ENCODE results near the gene SARS2.

Gene SARS2

GRCh38 chr19:38951187-38951586 is 20.6 kb upstream of the SARS2 start:
- TF ChIP-seq EZH2phosphoT487 (conservative IDR thresholded peaks at IDR 0.05; ENCODE audit: low read length) (no peak), CTCF (IDR thresholded peaks at IDR 0.05; ENCODE audit: insufficient read depth, low read length, poor library complexity, severe bottlenecking) (no peak)
- H3K9ac ChIP-seq (ENCODE audit: low read length), result no peak overlapping the region
- no peak overlapping the region for H3K4me2 ChIP-seq (ENCODE audit: low read depth, low read length, poor library complexity, severe bottlenecking)
- H3K79me2 ChIP-seq (ENCODE audit: insufficient read depth, low read length), result no peaks in the 10 kb centered on the region
- no peaks in the 10 kb centered on the region for H3K9me2 ChIP-seq (replicated peaks; ENCODE audit: insufficient read depth, low read length)
- no peak overlapping the region for H3K4me3 ChIP-seq (ENCODE audit: insufficient read depth, low read length, poor library complexity, severe bottlenecking)
- H3F3A ChIP-seq (ENCODE audit: insufficient read depth), result no peaks in the 10 kb centered on the region
- H3K9me3 ChIP-seq (ENCODE audit: insufficient read depth, low read length), result no peaks in the 10 kb centered on the region
- H3K36me3 ChIP-seq (ENCODE audit: low read length), result no peaks in the 10 kb centered on the region
- H3K27me3 ChIP-seq (ENCODE audit: low read length), result no peaks in the 10 kb centered on the region
- no peaks in the 10 kb centered on the region for H4K20me1 ChIP-seq (ENCODE audit: low read depth, low read length)
- no peak overlapping the region for H2AFZ ChIP-seq (ENCODE audit: low read depth, low read length, severe bottlenecking)
- H3K27ac ChIP-seq (ENCODE audit: low read depth, low read length), result no peak overlapping the region

- H3K27me3 ChIP-seq (ENCODE audit: low read length), result no peaks in the 10 kb centered on the region
- H3K27ac ChIP-seq (ENCODE audit: low read depth, low read length), result no peak overlapping the region
- no peak overlapping the region for H3K9ac ChIP-seq (ENCODE audit: low read length)
- no peak overlapping the region for H3K4me3 ChIP-seq (ENCODE audit: insufficient read depth, low read length, poor library complexity, severe bottlenecking)
- no peaks in the 10 kb centered on the region for H3K79me2 ChIP-seq (ENCODE audit: insufficient read depth, low read length)
- H2AFZ ChIP-seq (ENCODE audit: low read depth, low read length, severe bottlenecking), result no peak overlapping the region
- no peaks in the 10 kb centered on the region for H3K36me3 ChIP-seq (ENCODE audit: low read length)
- H4K20me1 ChIP-seq (ENCODE audit: low read depth, low read length), result no peaks in the 10 kb centered on the region
- TF ChIP-seq CTCF (IDR thresholded peaks at IDR 0.05; ENCODE audit: insufficient read depth, low read length, poor library complexity, severe bottlenecking), result no peak
- no peak for TF ChIP-seq EZH2phosphoT487 (conservative IDR thresholded peaks at IDR 0.05; ENCODE audit: low read length)
- H3K9me3 ChIP-seq (ENCODE audit: insufficient read depth, low read length), result no peaks in the 10 kb centered on the region
- no peaks in the 10 kb centered on the region for H3F3A ChIP-seq (ENCODE audit: insufficient read depth)
- no peaks in the 10 kb centered on the region for H3K9me2 ChIP-seq (replicated peaks; ENCODE audit: insufficient read depth, low read length)
- no peak overlapping the region for H3K4me2 ChIP-seq (ENCODE audit: low read depth, low read length, poor library complexity, severe bottlenecking)
Observed at GRCh38 chr19:38949580-38950367, 19.2 kb upstream of the SARS2 start.

- Histone ChIP-seq H3K4me2 (ENCODE audit: low read depth, low read length, poor library complexity, severe bottlenecking) (no peak overlapping the region), H3K9me2 (replicated peaks; ENCODE audit: insufficient read depth, low read length) (no peaks in the 10 kb centered on the region), H3K9ac (ENCODE audit: low read length) (no peak overlapping the region), H3F3A (ENCODE audit: insufficient read depth) (no peaks in the 10 kb centered on the region), H3K9me3 (ENCODE audit: insufficient read depth, low read length) (no peaks in the 10 kb centered on the region), H3K36me3 (ENCODE audit: low read length) (no peaks in the 10 kb centered on the region), H2AFZ (ENCODE audit: low read depth, low read length, severe bottlenecking) (no peak overlapping the region), H3K27me3 (ENCODE audit: low read length) (no peaks in the 10 kb centered on the region), H3K27ac (ENCODE audit: low read depth, low read length) (no peak overlapping the region), H4K20me1 (ENCODE audit: low read depth, low read length) (no peaks in the 10 kb centered on the region), H3K4me3 (ENCODE audit: insufficient read depth, low read length, poor library complexity, severe bottlenecking) (no peak overlapping the region), H3K79me2 (ENCODE audit: insufficient read depth, low read length) (no peaks in the 10 kb centered on the region)
- TF ChIP-seq CTCF (IDR thresholded peaks at IDR 0.05; ENCODE audit: insufficient read depth, low read length, poor library complexity, severe bottlenecking), result no peak
- no peak for TF ChIP-seq EZH2phosphoT487 (conservative IDR thresholded peaks at IDR 0.05; ENCODE audit: low read length)
Observed at GRCh38 chr19:38946229-38947010, 15.9 kb upstream of the SARS2 start.
